HCT116 (cell line): ENCODE data around the gene ZBTB16. TPM values are rescaled to one million over a fixed set of nuclear protein-coding genes. Genes with fewer than 3 reads are reported as not detected.

Source experiments
- ATAC-seq: fragments of 200-7000 bp; cut with Tn5 transposase; 2 replicates; pipeline ENCODE4 v1.9.1; 2020; ENCODE audit warnings: mild to moderate bottlenecking, moderate library complexity
- BruUV-seq: library from RNA; stranded (reverse); fragments of 400-500 nt; replicated peaks from 2 replicates; lab custom pipeline; 2021; lab: Mats Ljungman, UMichigan
- CTCF ChIA-PET: fragments of 300-600 bp; sonication (Branson Sonifier 250); formaldehyde crosslinking; loops from one replicate; lab custom pipeline; 2021; ENCODE audit warnings: antibody characterized with exemption; lab: Charles Lee
- POLR2A ChIA-PET: fragments of 300-600, 350-600 bp; sonication (Branson Sonifier 250); formaldehyde crosslinking; loops from one replicate; lab custom pipeline; 2021; ENCODE audit warnings: antibody characterized with exemption; lab: Charles Lee
- RAD21 ChIA-PET, 2 experiments: fragments of 300-600 bp; sonication (Branson Sonifier 250); formaldehyde crosslinking; loops; one replicate each; lab custom pipeline; 2023; ENCODE audit warnings: low total read pairs in 2 of 2; ENCODE audit not compliant: uncharacterized antibody in 2 of 2, unreplicated experiment in 2 of 2, low non-redundant PET in 1 of 2; lab: Charles Lee
- DNase-seq: peaks from one replicate; pipeline ENCODE4 v3.0.0-alpha.2; 2010; ENCODE audit warnings: low read depth, low spot score
- H2AFZ ChIP-seq: fragments of 200-600 bp; shearing (Covaris generic), sonication (generic); 2 replicates; pipeline ENCODE4 v1.6.1; 2017; ENCODE audit warnings: low read depth, mixed run types, mixed read lengths, antibody characterized with exemption, low read length; ENCODE audit not compliant: poor library complexity, severe bottlenecking
- H3K27ac ChIP-seq: 2 replicates; pipeline ENCODE4 v1.5.1; 2012; ENCODE audit warnings: low read depth, low read length
- H3K27me3 ChIP-seq: fragments of 200-600 bp; sonication (generic); 2 replicates; pipeline ENCODE4 v1.6.1; 2016; ENCODE audit warnings: mixed run types, low read length, mixed read lengths; ENCODE audit not compliant: insufficient read depth
- H3K36me3 ChIP-seq, 2 experiments: fragments of 200-500 bp in 1 of 2; fragments of 200-600 bp in 1 of 2; sonication (Bioruptor generic) in 1 of 2; sonication (generic) in 1 of 2; 2 replicates each; pipeline versions ENCODE4 v1.5.1 to v1.6.1; 2014 to 2016; ENCODE audit warnings: low read length in 2 of 2, inconsistent platforms in 1 of 2, mixed read lengths in 1 of 2, mixed run types in 1 of 2; ENCODE audit not compliant: insufficient read depth in 2 of 2, control insufficient read depth in 1 of 2
- H3K4me1 ChIP-seq, 2 experiments: fragments of 200-600 bp in 1 of 2; sonication (generic) in 1 of 2; 2 replicates each; pipeline versions ENCODE4 v1.5.1 to v1.6.1; 2012 to 2017; ENCODE audit warnings: low read length in 2 of 2, inconsistent platforms in 1 of 2, mild to moderate bottlenecking in 1 of 2, mixed read lengths in 1 of 2, mixed run types in 1 of 2, moderate library complexity in 1 of 2; ENCODE audit not compliant: insufficient read depth in 2 of 2, control insufficient read depth in 1 of 2
- H3K4me2 ChIP-seq: fragments of 200-600 bp; sonication (generic); 2 replicates; pipeline ENCODE4 v1.6.1; 2017; ENCODE audit warnings: mixed run types, low read length, mixed read lengths
- H3K4me3 ChIP-seq, 2 experiments: fragments of 200-600 bp in 1 of 2; sonication (generic) in 1 of 2; replicated peaks in 1 of 2; 2 replicates each; pipeline ENCODE4 v1.5.1; 2011 to 2016; ENCODE audit warnings: low read length in 2 of 2, control low read depth in 1 of 2, low read depth in 1 of 2, mild to moderate bottlenecking in 1 of 2, mixed read lengths in 1 of 2, mixed run types in 1 of 2
- H3K79me2 ChIP-seq: fragments of 200-600 bp; sonication (generic); 2 replicates; pipeline ENCODE4 v1.6.1; 2017; ENCODE audit warnings: mild to moderate bottlenecking, mixed run types, low read length, moderate library complexity, mixed read lengths; ENCODE audit not compliant: insufficient read depth
- H3K9ac ChIP-seq: fragments of 200-600 bp; sonication (generic); 2 replicates; pipeline ENCODE4 v1.6.1; 2016; ENCODE audit warnings: low read length, mixed read lengths
- H3K9me2 ChIP-seq: fragments of 200-600 bp; sonication (generic), shearing (Covaris generic); 2 replicates; pipeline ENCODE4 v1.6.1; 2017; ENCODE audit warnings: mixed run types, mild to moderate bottlenecking, moderate library complexity; ENCODE audit not compliant: insufficient read depth
- H3K9me3 ChIP-seq, 2 experiments: fragments of 200-500 bp in 1 of 2; fragments of 200-600 bp in 1 of 2; sonication (Bioruptor generic) in 1 of 2; sonication (generic) in 1 of 2; 2 replicates each; pipeline ENCODE4 v1.6.1; 2014 to 2017; ENCODE audit warnings: low read length in 2 of 2, mixed read lengths in 2 of 2, inconsistent platforms in 1 of 2, low read depth in 1 of 2, mild to moderate bottlenecking in 1 of 2, mixed run types in 1 of 2, moderate library complexity in 1 of 2; ENCODE audit not compliant: control insufficient read depth in 1 of 2, insufficient read depth in 1 of 2
- H4K20me1 ChIP-seq: fragments of 200-600 bp; sonication (generic), shearing (Covaris generic); 2 replicates; pipeline ENCODE4 v1.6.1; 2017; ENCODE audit warnings: mixed run types, mild to moderate bottlenecking, moderate library complexity; ENCODE audit not compliant: insufficient read depth
- ATF3 ChIP-seq: IDR thresholded peaks from 2 replicates; pipeline ENCODE4 v1.6.1; 2012
- CEBPB ChIP-seq: IDR thresholded peaks from 2 replicates; pipeline ENCODE4 v1.6.1; 2012; ENCODE audit warnings: low read depth
- EGR1 ChIP-seq: IDR thresholded peaks from 2 replicates; pipeline ENCODE4 v1.6.1; 2012; ENCODE audit warnings: low read depth
- EZH2 ChIP-seq: fragments of 200-600 bp; sonication (generic); IDR thresholded peaks from 2 replicates; pipeline ENCODE4 v1.6.1; 2017; ENCODE audit warnings: antibody characterized with exemption, mixed run types
- EZH2phosphoT487 ChIP-seq: fragments of 200-600 bp; IDR thresholded peaks from 2 replicates; pipeline ENCODE4 v1.6.1; 2018; ENCODE audit warnings: antibody characterized with exemption, borderline replicate concordance
- FOSL1 ChIP-seq: IDR thresholded peaks from 2 replicates; pipeline ENCODE4 v1.6.1; 2012; ENCODE audit warnings: low read depth
- JUND ChIP-seq: IDR thresholded peaks from 2 replicates; pipeline ENCODE4 v1.6.1; 2012
- POLR2AphosphoS5 ChIP-seq: IDR thresholded peaks from 2 replicates; pipeline ENCODE4 v1.6.1; 2011; ENCODE audit warnings: mild to moderate bottlenecking, low read depth, low read length, moderate library complexity
- SP1 ChIP-seq: IDR thresholded peaks from 2 replicates; pipeline ENCODE4 v1.6.1; 2012; ENCODE audit warnings: low read depth
- TCF7L2 ChIP-seq: IDR thresholded peaks from 2 replicates; pipeline ENCODE4 v1.7.0; 2011; ENCODE audit warnings: borderline replicate concordance, inconsistent platforms; ENCODE audit not compliant: insufficient read depth, insufficient read length; ENCODE audit errors: extremely low read depth
- YY1 ChIP-seq: IDR thresholded peaks from 2 replicates; pipeline ENCODE4 v1.6.1; 2011; ENCODE audit warnings: low read length, low read depth, moderate library complexity, mild to moderate bottlenecking; ENCODE audit not compliant: insufficient replicate concordance; ENCODE audit errors: extremely low read depth
- ZBTB33 ChIP-seq: IDR thresholded peaks from 2 replicates; pipeline ENCODE4 v1.6.1; 2011; ENCODE audit warnings: mild to moderate bottlenecking, low read length, moderate library complexity; ENCODE audit not compliant: insufficient replicate concordance; ENCODE audit errors: extremely low read depth
- ZFX ChIP-seq: fragments of 450-650 bp; IDR thresholded peaks from 2 replicates; pipeline ENCODE4 v1.6.1; 2017
- intact Hi-C: fragments of 100-400 bp; cut with micrococcal nuclease; formaldehyde crosslinking; loops from 2 replicates; pipeline ENCODE4 v1.10.0; 2022
- total RNA-seq: library from RNA; stranded (reverse); gene quantifications from one replicate; pipeline ENCODE4 v1.2.1, GENCODE V29; 2021; ENCODE audit not compliant: unreplicated experiment
- TF ChIP-seq, protein P1 (sequence below): IDR thresholded peaks from 2 replicates; pipeline ENCODE4 v1.6.1; 2012; ENCODE audit warnings: low read depth

ZBTB16 gene
- total RNA-seq, 1 experiment from 2014 or later = 0.30 TPM

DNA sequence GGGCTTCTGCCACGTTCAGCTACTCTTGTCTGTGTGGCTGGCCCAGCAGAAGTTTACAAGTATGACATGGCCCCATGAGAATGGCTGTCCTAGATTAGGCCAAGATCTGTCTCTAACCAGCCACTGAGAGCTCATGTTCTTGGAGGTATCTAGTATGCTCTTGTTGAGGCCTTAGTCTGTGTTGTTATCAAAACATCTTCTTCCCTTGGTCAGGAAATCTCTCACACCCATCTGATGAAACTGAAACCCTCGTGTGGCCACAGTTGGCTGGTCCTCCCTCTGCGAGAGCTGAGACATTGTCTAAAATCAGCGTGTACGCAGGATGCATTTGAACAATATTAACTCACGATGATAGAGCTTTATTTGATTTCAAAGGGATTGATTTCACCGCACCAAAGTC, 127.7 kb downstream of the ZBTB16 start:
- Histone ChIP-seq H3K9ac (no peak overlapping the region), H3K4me1 (no peaks in the 10 kb centered on the region), H2AFZ (no peak overlapping the region), H4K20me1 (no peaks in the 10 kb centered on the region), H3K9me2 (no peaks in the 10 kb centered on the region), H3K9me3 (peaks cover 0 to 4% of the 10 kb centered on the region in 2 experiments; a peak in 1 of 4 replicates), H3K4me3 (no peak overlapping the region), H3K27ac (no peak overlapping the region)
- DNase-seq = no peak
- intact Hi-C loops = no loop called here
- ATAC-seq = no peak
- TF ChIP-seq ZFX (no peak), ATF3 (no peak), JUND (no peak), CEBPB (no peak), FOSL1 (no peak), EZH2phosphoT487 (no peak), YY1 (no peak), ZBTB33 (no peak), POLR2AphosphoS5 (no peak), TCF7L2 (no peak), EZH2 (no peak), EGR1 (no peak), SP1 (no peak)
- TF ChIP-seq, protein P1, sequence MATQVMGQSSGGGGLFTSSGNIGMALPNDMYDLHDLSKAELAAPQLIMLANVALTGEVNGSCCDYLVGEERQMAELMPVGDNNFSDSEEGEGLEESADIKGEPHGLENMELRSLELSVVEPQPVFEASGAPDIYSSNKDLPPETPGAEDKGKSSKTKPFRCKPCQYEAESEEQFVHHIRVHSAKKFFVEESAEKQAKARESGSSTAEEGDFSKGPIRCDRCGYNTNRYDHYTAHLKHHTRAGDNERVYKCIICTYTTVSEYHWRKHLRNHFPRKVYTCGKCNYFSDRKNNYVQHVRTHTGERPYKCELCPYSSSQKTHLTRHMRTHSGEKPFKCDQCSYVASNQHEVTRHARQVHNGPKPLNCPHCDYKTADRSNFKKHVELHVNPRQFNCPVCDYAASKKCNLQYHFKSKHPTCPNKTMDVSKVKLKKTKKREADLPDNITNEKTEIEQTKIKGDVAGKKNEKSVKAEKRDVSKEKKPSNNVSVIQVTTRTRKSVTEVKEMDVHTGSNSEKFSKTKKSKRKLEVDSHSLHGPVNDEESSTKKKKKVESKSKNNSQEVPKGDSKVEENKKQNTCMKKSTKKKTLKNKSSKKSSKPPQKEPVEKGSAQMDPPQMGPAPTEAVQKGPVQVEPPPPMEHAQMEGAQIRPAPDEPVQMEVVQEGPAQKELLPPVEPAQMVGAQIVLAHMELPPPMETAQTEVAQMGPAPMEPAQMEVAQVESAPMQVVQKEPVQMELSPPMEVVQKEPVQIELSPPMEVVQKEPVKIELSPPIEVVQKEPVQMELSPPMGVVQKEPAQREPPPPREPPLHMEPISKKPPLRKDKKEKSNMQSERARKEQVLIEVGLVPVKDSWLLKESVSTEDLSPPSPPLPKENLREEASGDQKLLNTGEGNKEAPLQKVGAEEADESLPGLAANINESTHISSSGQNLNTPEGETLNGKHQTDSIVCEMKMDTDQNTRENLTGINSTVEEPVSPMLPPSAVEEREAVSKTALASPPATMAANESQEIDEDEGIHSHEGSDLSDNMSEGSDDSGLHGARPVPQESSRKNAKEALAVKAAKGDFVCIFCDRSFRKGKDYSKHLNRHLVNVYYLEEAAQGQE = no peak
- TF ChIP-seq, all 23 proteins: peak for 0
- ChIA-PET CTCF (no interaction called here), POLR2A (no interaction called here), RAD21 (no interaction called here)
- Histone ChIP-seq H3K4me2 (no peak overlapping the region), H3K79me2 (no peaks in the 10 kb centered on the region), H3K27me3 (0 out of 2 replicates have a peak, but pooled peaks cover 5% of the 10 kb centered on the region), H3K36me3 (no peaks in the 10 kb centered on the region)
- no TSS peak for BruUV-seq
